NCI-H226 (cell line): ENCODE measurements around the gene HECTD4.
A peak's percentile ranks its signal among the peaks of the same experiment; 100 is the strongest.
"Not testable (repeated sequence)": the region's sequence is repeated elsewhere in the genome, so short reads cannot be mapped to it uniquely, and the experiment has no call there.

Experiments
- DNase-seq: peaks from one replicate; pipeline ENCODE4 v3.0.0-alpha.2; 2015

HECTD4 gene

GRCh38 chr12:112350593-112351592, 31.3 kb downstream of the HECTD4 start:
- DNase-seq: no peak

GRCh38 chr12:112349431-112349830, 32.8 kb downstream of the HECTD4 start:
- DNase-seq: no peak

GRCh38 chr12:112348926-112349325, 33.3 kb downstream of the HECTD4 start:
- DNase-seq: not testable (repeated sequence)

- peak; percentile 16 for DNase-seq
Measured at GRCh38 chr12:112347581-112347982, 34.6 kb downstream of the HECTD4 start.

GRCh38 chr12:112346194-112346593, 36.0 kb downstream of the HECTD4 start:
- DNase-seq: no peak

GRCh38 chr12:112344220-112344619, 38.0 kb downstream of the HECTD4 start:
- no peak for DNase-seq

GRCh38 chr12:112342587-112342986, 39.6 kb downstream of the HECTD4 start:
- no peak for DNase-seq

- no peak for DNase-seq
Measured at GRCh38 chr12:112341046-112341825, 41.0 kb downstream of the HECTD4 start.

- no peak for DNase-seq
Measured at GRCh38 chr12:112340230-112340629, 42.0 kb downstream of the HECTD4 start.

- not testable (repeated sequence) for DNase-seq
Measured at GRCh38 chr12:112334999-112335398, 47.2 kb downstream of the HECTD4 start.

- no peak for DNase-seq
Measured at GRCh38 chr12:112333019-112333418, 49.2 kb downstream of the HECTD4 start.

- DNase-seq: no peak
Measured at GRCh38 chr12:112331886-112332285, 50.3 kb downstream of the HECTD4 start.

- no peak for DNase-seq
Measured at GRCh38 chr12:112330706-112331105, 51.5 kb downstream of the HECTD4 start.

GRCh38 chr12:112328456-112329124, 53.6 kb downstream of the HECTD4 start:
- DNase-seq: no peak

GRCh38 chr12:112327209-112327938, 54.9 kb downstream of the HECTD4 start:
- DNase-seq: no peak

GRCh38 chr12:112325622-112326207, 56.5 kb downstream of the HECTD4 start:
- no peak for DNase-seq

GRCh38 chr12:112325157-112325556, 57.1 kb downstream of the HECTD4 start:
- DNase-seq: no peak

GRCh38 chr12:112322882-112323547, 59.2 kb downstream of the HECTD4 start:
- no peak for DNase-seq

GRCh38 chr12:112322441-112322840, 59.8 kb downstream of the HECTD4 start:
- no peak for DNase-seq

- no peak for DNase-seq
Measured at GRCh38 chr12:112321245-112321644, 61.0 kb downstream of the HECTD4 start.

- no peak for DNase-seq
Measured at GRCh38 chr12:112319395-112319794, 62.8 kb downstream of the HECTD4 start.
